ES-I3 (cell line): ENCODE results near the gene FGF19.
"Not testable (repeated sequence)": the region's sequence is repeated elsewhere in the genome, so short reads cannot be mapped to it uniquely, and the experiment has no call there.

ENCODE experiments used
- H3K36me3 ChIP-seq: 2 replicates; pipeline ENCODE4 v1.6.1; 2013; ENCODE audit warnings: mild to moderate bottlenecking, low read length, control low read depth, moderate library complexity; ENCODE audit not compliant: insufficient read depth
- H3K4me1 ChIP-seq: 2 replicates; pipeline ENCODE4 v1.6.1; 2013; ENCODE audit warnings: mild to moderate bottlenecking, control low read depth, low read length; ENCODE audit not compliant: insufficient read depth
- H3K9ac ChIP-seq: 2 replicates; pipeline ENCODE4 v1.6.1; 2013; ENCODE audit warnings: low read depth, mild to moderate bottlenecking, low read length, moderate library complexity
- H3K9me3 ChIP-seq: 2 replicates; pipeline ENCODE4 v1.6.1; 2013; ENCODE audit warnings: mild to moderate bottlenecking, low read length, moderate library complexity; ENCODE audit not compliant: control insufficient read depth, insufficient read depth

The FGF19 gene

GRCh38 chr11:69695995-69696394 is 7.8 kb downstream of the FGF19 start:
- H3K9ac ChIP-seq, H3K36me3 ChIP-seq, H3K4me1 ChIP-seq, H3K9me3 ChIP-seq: not testable (repeated sequence)

GRCh38 chr11:69695581-69695980 is 8.2 kb downstream of the FGF19 start:
- Histone ChIP-seq H3K4me1 (peaks cover 3% of the 10 kb centered on the region; the same call in 1 of the 2 replicates), H3K9ac (no peak overlapping the region), H3K9me3 (no peaks in the 10 kb centered on the region), H3K36me3 (peaks cover 5% of the 10 kb centered on the region; the same call in 1 of the 2 replicates)

DNA sequence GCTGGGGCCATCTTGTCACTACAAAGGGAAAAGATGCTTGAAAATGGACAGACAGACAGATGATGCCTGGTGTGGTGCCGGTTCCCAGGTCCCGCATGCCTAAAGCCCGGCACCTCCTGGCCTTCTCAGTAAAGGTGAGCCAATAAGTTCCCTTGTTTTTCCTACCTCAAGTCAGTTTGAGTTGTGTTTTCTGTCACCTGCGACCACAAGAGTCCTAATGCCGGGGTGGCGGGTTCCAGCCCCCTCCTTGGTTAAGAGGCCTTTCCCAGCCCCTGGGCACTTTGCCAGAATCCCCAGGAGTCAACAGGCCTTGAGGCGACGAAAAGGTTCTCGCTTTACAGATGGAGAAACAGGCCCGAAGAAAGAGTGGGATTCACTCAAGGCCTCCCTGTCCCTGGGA is 9.0 kb downstream of the FGF19 start:
- H3K9me3 ChIP-seq: no peaks in the 10 kb centered on the region
- no peak overlapping the region for H3K9ac ChIP-seq
- H3K4me1 ChIP-seq: no peaks in the 10 kb centered on the region
- peaks cover 5% of the 10 kb centered on the region; the same call in 1 of the 2 replicates for H3K36me3 ChIP-seq

DNA sequence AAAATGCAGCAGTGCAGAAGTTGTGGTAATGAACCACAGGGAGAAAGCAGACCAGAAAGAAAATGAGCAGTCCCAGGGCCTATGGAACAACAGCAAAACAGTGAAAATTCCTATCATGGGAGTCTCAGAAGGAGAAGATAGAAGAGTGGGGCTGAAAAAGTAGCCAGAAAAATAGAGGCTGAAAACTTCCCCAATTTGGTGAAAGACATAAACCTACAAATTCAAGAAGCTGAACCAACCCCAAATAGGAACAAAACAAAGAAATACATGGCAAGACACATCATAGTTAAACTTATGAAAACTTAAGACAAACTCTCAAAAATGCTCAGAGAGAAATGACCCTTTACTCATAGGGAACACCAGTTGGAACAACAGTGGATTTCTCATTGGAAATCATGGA is 11.4 kb downstream of the FGF19 start:
- H3K4me1 ChIP-seq: no peaks in the 10 kb centered on the region
- H3K9me3 ChIP-seq: no peaks in the 10 kb centered on the region
- no peak overlapping the region for H3K9ac ChIP-seq
- no peaks in the 10 kb centered on the region; the same call in 1 of the 2 replicates for H3K36me3 ChIP-seq

GRCh38 chr11:69691463-69691862 is 12.4 kb downstream of the FGF19 start:
- Histone ChIP-seq H3K36me3 (no peaks in the 10 kb centered on the region; the same call in 1 of the 2 replicates), H3K9me3 (no peaks in the 10 kb centered on the region), H3K4me1 (no peaks in the 10 kb centered on the region), H3K9ac (no peak overlapping the region)

- H3K36me3 ChIP-seq: no peaks in the 10 kb centered on the region; the same call in 1 of the 2 replicates
- no peak overlapping the region for H3K9ac ChIP-seq
- H3K9me3 ChIP-seq: no peaks in the 10 kb centered on the region
- H3K4me1 ChIP-seq: no peaks in the 10 kb centered on the region
Measured at GRCh38 chr11:69689484-69690319, 14.1 kb downstream of the FGF19 start.

- H3K36me3 ChIP-seq, H3K9me3 ChIP-seq, H3K9ac ChIP-seq, H3K4me1 ChIP-seq: not testable (repeated sequence)
Measured at GRCh38 chr11:69687969-69688771, 15.7 kb downstream of the FGF19 start.

- Histone ChIP-seq H3K36me3 (no peaks in the 10 kb centered on the region; the same call in 1 of the 2 replicates), H3K9me3 (no peaks in the 10 kb centered on the region), H3K9ac (no peak overlapping the region), H3K4me1 (no peaks in the 10 kb centered on the region)
Measured at GRCh38 chr11:69686856-69687255, 17.0 kb downstream of the FGF19 start.

DNA sequence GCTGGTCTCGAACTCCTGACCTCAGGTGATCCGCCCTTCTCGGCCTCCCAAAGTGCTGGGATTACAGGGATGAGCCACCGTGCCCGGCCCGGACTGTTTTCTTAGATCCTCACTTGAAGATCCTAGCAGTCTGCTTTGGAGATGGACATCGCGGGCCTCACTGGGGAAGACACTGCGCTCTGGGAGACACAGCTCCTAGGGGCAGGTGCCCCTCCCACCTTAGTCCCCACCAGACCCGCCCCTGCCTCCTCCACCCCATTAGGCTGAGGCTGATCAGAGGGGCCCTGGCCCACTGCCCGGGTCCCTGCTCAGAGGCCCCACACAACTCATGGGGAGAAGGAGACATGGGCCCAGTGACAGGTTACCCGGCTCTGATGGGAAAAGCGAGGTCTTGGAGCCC is 17.4 kb downstream of the FGF19 start:
- Histone ChIP-seq H3K9me3 (no peaks in the 10 kb centered on the region), H3K9ac (no peak overlapping the region), H3K4me1 (no peaks in the 10 kb centered on the region), H3K36me3 (no peaks in the 10 kb centered on the region; the same call in 1 of the 2 replicates)

DNA sequence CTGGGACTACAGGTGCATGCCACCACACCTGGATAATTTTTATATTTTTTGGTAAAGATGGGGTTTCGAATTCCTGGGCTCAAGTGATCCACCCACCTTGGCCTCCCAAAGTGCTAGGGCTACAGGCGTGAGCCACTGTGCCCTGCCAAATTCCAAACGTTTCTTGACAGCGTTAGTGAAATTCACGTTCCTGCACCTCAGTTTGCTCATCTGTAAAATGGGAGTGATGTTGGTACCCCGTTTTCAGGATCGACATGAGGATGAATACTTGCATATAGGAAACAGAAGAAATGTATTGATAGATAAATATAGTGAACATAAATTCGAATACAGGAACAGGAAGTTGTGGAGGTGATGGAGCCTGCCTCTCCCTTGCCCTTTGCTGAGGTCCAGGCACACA is 18.5 kb downstream of the FGF19 start:
- H3K9ac ChIP-seq: no peak overlapping the region

GRCh38 chr11:69684651-69685050 is 19.2 kb downstream of the FGF19 start:
- Histone ChIP-seq H3K9ac (no peak overlapping the region), H3K9me3 (no peaks in the 10 kb centered on the region), H3K36me3 (no peaks in the 10 kb centered on the region), H3K4me1 (no peaks in the 10 kb centered on the region)

More for the DNA sequence above, 18.5 kb downstream of the FGF19 start:
- no peaks in the 10 kb centered on the region for H3K9me3 ChIP-seq
- no peaks in the 10 kb centered on the region for H3K4me1 ChIP-seq
- no peaks in the 10 kb centered on the region for H3K36me3 ChIP-seq

GRCh38 chr11:69683764-69684333 is 20.0 kb downstream of the FGF19 start:
- Histone ChIP-seq H3K9ac (no peak overlapping the region), H3K9me3 (no peaks in the 10 kb centered on the region), H3K36me3 (no peaks in the 10 kb centered on the region), H3K4me1 (no peaks in the 10 kb centered on the region)

DNA sequence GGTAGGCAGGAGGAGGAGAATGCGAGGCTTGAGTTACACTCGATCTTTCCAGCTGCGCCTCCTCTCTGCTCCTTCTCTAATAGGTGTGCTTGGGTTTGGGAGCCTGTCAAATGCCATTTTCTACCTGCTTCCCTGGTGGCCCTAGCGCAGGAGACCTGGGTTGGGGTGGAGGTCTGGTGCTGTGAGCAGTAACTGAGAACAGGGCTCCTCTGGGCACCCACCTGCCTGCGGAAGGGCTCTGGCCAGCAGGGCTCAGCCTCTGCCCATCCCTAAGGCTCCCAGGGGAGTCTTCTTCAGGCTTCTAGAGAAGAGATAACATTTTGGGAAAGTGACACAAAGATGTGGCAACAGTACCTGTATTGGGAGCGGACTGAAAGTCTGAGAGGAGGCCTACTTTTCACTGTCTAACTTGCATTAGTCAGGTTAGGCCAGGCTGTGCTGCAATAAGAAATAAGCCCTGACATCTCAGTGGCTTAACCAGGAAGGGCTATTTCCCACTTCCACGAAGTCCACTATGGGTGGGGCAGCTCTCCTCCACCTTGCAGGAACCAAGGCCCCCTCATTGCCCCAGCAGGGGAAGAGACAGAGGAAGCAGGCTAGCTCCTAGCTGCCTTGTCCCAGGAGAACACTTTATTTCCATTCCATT is 21.0 kb downstream of the FGF19 start:
- no peaks in the 10 kb centered on the region for H3K4me1 ChIP-seq
- H3K9ac ChIP-seq: no peak overlapping the region
- H3K36me3 ChIP-seq: no peaks in the 10 kb centered on the region
- H3K9me3 ChIP-seq: no peaks in the 10 kb centered on the region

DNA sequence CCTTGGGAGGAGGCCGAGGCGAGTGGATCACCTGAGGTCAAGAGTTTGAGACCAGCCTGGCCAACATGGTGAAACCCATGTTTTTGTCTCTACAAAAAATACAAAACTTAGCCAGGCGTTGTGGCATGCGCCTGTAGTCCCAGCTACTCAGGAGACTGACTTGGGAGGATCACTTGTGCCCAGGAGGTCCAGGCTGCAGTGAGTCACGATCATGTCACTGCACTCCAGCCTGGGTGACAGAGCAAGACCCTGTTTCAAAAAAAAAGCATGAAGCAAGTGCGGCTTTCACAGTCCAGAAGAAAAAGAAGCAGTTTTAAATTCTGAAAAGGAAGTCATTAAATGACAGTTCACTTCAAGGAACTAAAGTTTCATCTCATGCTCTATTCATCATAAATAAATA is 21.6 kb downstream of the FGF19 start:
- Histone ChIP-seq H3K36me3 (no peaks in the 10 kb centered on the region), H3K9ac (no peak overlapping the region), H3K4me1 (no peaks in the 10 kb centered on the region)

More for the DNA sequence above, 21.6 kb downstream of the FGF19 start:
- H3K9me3 ChIP-seq: no peaks in the 10 kb centered on the region
